C4-2B (cell line): ENCODE data around the gene STRA6.

Source experiments
- ZFX ChIP-seq: fragments of 450-650 bp; IDR thresholded peaks from 2 replicates; pipeline ENCODE4 v1.6.1; 2017
- TF ChIP-seq, protein P1 (sequence below): fragments of 450-650 bp; conservative IDR thresholded peaks from 2 replicates; pipeline ENCODE4 v1.5.1; 2017; ENCODE audit warnings: mild to moderate bottlenecking

DNA sequence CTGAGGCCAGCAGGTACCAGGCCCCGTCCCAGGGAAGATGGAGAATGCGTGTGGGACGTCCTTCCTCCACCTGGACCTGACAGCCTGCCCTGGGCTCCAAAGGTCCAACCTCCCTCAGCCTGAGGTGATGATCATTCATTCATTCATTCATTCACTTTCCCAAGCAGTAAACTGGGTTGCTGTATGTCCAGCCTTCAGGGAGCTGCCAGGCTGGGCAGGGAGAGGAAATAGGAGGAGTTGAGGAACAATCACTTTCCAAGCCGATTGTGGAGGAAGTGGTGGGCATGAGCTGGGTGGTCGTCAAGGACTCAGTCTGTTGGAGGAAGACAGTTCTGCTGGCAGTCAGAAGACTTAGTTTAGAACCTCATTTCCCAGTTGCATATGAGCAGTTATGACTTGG lies 23.3 kb upstream of the STRA6 start:
- TF ChIP-seq, protein P1, sequence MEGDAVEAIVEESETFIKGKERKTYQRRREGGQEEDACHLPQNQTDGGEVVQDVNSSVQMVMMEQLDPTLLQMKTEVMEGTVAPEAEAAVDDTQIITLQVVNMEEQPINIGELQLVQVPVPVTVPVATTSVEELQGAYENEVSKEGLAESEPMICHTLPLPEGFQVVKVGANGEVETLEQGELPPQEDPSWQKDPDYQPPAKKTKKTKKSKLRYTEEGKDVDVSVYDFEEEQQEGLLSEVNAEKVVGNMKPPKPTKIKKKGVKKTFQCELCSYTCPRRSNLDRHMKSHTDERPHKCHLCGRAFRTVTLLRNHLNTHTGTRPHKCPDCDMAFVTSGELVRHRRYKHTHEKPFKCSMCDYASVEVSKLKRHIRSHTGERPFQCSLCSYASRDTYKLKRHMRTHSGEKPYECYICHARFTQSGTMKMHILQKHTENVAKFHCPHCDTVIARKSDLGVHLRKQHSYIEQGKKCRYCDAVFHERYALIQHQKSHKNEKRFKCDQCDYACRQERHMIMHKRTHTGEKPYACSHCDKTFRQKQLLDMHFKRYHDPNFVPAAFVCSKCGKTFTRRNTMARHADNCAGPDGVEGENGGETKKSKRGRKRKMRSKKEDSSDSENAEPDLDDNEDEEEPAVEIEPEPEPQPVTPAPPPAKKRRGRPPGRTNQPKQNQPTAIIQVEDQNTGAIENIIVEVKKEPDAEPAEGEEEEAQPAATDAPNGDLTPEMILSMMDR: no peak
- TF ChIP-seq ZFX: no peak
